Progenitor cell of endocrine pancreas (in vitro differentiated cells): Measurements from ENCODE around the gene COL20A1. TPM values are rescaled to one million over a fixed set of nuclear protein-coding genes. Genes with fewer than 3 reads are reported as not detected.

Experiments
- DNase-seq: peaks from one replicate; pipeline ENCODE4 v3.0.0; 2021; ENCODE audit warnings: low spot score; ENCODE audit not compliant: unreplicated experiment
- H3K27ac Mint-ChIP-seq: 2 replicates; pipeline ENCODE4 v1.8.0; 2021; ENCODE audit warnings: mild to moderate bottlenecking, moderate library complexity, mixed read lengths
- H3K27me3 Mint-ChIP-seq: 2 replicates; pipeline ENCODE4 v1.8.0; 2021; ENCODE audit warnings: mixed read lengths
- H3K36me3 Mint-ChIP-seq: 2 replicates; pipeline ENCODE4 v1.8.0; 2022; ENCODE audit warnings: mixed read lengths; ENCODE audit not compliant: insufficient read depth
- H3K4me1 Mint-ChIP-seq: 2 replicates; pipeline ENCODE4 v1.8.0; 2021; ENCODE audit warnings: low read depth, mixed read lengths
- H3K4me3 Mint-ChIP-seq: 2 replicates; pipeline ENCODE4 v1.8.0; 2021; ENCODE audit warnings: low read depth, mild to moderate bottlenecking, moderate library complexity, mixed read lengths
- H3K9me3 Mint-ChIP-seq: 2 replicates; pipeline ENCODE4 v1.8.0; 2021; ENCODE audit warnings: low read depth, mixed read lengths
- CTCF ChIP-seq: fragments of 200-600 bp; sonication (generic); IDR thresholded peaks from one replicate; pipeline ENCODE4 v1.5.0; 2021; ENCODE audit warnings: antibody characterized with exemption, mild to moderate bottlenecking; ENCODE audit not compliant: unreplicated experiment
- total RNA-seq: library from RNA; stranded (reverse); gene quantifications from 2 replicates; pipeline ENCODE4 v1.2.1, GENCODE V29; 2021

COL20A1 gene
- total RNA-seq, 1 donor from 2014 or later, result 0.24 TPM

GRCh38 chr20:63350597-63351325 lies 57.8 kb downstream of the COL20A1 start:
- Mint-ChIP-seq H3K4me3 (no peak overlapping the region), H3K36me3 (no peaks in the 10 kb centered on the region), H3K27ac (no peak overlapping the region), H3K4me1 (no peaks in the 10 kb centered on the region), H3K9me3 (no peaks in the 10 kb centered on the region), H3K27me3 (peaks cover 9% of the 10 kb centered on the region)
- no peak for TF ChIP-seq CTCF
- DNase-seq, result no peak

- no peak overlapping the region for H3K4me3 Mint-ChIP-seq
- TF ChIP-seq CTCF, result no peak
- H3K9me3 Mint-ChIP-seq, result no peaks in the 10 kb centered on the region
- DNase-seq, result no peak
- H3K4me1 Mint-ChIP-seq, result no peaks in the 10 kb centered on the region
- no peak overlapping the region for H3K27ac Mint-ChIP-seq
- peaks cover 9% of the 10 kb centered on the region for H3K27me3 Mint-ChIP-seq
- no peaks in the 10 kb centered on the region for H3K36me3 Mint-ChIP-seq
Measured at GRCh38 chr20:63351326-63351700, 58.3 kb downstream of the COL20A1 start.

- TF ChIP-seq CTCF, result no peak
- Mint-ChIP-seq H3K36me3 (no peaks in the 10 kb centered on the region), H3K27ac (no peak overlapping the region), H3K4me3 (no peak overlapping the region), H3K4me1 (no peaks in the 10 kb centered on the region), H3K27me3 (peaks cover 9% of the 10 kb centered on the region), H3K9me3 (no peaks in the 10 kb centered on the region)
- no peak for DNase-seq
Measured at GRCh38 chr20:63351811-63352591, 59.0 kb downstream of the COL20A1 start.

- TF ChIP-seq CTCF, result no peak
- no peaks in the 10 kb centered on the region for H3K9me3 Mint-ChIP-seq
- no peaks in the 10 kb centered on the region for H3K36me3 Mint-ChIP-seq
- H3K4me3 Mint-ChIP-seq, result no peak overlapping the region
- H3K27me3 Mint-ChIP-seq, result peaks cover 9% of the 10 kb centered on the region
- H3K27ac Mint-ChIP-seq, result no peak overlapping the region
- no peaks in the 10 kb centered on the region for H3K4me1 Mint-ChIP-seq
- DNase-seq, result no peak
Measured at GRCh38 chr20:63352811-63353221, 59.8 kb downstream of the COL20A1 start.

GRCh38 chr20:63354636-63355350 lies 61.8 kb downstream of the COL20A1 start:
- Mint-ChIP-seq H3K9me3 (no peaks in the 10 kb centered on the region), H3K36me3 (no peaks in the 10 kb centered on the region), H3K4me3 (no peak overlapping the region), H3K27ac (no peak overlapping the region), H3K4me1 (no peaks in the 10 kb centered on the region), H3K27me3 (peaks cover 15% of the 10 kb centered on the region)
- DNase-seq, result no peak
- no peak for TF ChIP-seq CTCF
